Measurements from ENCODE around the gene PPFIBP2.
A peak's percentile ranks its signal among the peaks of the same experiment; 100 is the strongest.

PPFIBP2 gene

DNA sequence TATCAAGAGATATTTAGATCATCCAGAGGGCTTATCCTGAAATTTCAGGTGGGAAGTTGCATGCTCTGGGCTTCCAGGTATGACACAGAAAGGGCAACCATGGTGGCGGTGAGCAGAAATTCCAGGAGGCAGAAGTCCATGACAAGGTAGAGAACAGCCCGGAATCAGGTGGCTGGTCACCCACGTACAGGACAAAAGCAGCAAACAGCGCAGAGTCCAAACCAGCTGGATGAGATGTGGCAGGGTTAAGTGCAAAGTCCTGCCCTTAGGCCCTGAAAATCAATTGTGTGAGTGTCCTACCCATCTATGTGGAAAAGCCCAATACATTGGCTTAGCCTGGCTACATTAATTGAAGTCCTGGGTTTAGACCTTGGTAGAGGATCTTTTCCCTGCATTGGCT lies 11.6 kb downstream of the PPFIBP2 start:
- no peak for DNase-seq (ENCODE audit: low spot score)

DNA sequence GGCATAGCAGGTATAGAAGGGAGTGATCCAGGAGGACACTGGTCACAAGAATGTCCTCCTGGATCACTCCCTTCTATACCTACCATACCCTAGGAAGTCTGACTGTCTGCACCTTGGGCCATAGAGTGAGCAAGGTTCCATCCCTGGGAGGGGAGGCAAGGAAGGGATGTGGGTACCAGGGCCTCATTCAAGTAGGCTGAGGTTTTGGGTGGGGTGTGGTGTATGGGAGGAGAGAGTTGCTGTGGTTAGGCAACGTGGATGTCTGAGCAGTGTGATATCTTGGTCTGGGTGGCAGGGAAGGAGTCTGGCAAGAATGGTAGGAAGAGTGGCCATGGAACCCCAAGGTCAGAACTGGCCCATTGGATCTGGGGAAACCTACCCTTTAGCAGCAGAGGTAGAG lies 13.2 kb downstream of the PPFIBP2 start:
- no peak for DNase-seq (ENCODE audit: low spot score)

DNA sequence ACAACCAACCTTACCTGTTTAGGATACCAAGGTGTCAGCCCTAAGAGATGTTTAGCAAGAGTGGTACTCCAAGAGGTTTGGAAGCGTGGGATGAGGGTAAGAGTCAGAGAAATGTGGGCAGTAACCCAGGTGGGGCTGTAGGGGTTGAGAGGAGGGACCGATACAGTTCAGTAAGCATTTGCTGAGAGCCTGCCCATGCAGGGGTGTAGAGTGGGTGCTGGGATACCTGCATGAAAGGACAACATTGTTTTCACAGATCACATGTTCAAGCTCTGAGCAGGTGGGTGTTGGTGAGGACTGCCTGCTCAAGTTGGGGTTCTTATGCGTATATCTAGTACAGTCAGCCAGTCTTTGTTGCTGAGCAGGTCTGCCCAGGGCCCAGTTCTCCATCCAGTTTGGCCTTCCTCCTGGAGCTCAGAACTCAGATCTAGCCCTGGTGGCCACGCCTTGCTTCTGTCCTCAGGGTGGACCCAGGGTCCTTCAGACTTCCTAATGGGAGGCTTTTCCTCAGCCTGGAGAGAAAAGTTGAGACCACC lies 14.8 kb downstream of the PPFIBP2 start:
- no peak for DNase-seq (ENCODE audit: low spot score)

DNA sequence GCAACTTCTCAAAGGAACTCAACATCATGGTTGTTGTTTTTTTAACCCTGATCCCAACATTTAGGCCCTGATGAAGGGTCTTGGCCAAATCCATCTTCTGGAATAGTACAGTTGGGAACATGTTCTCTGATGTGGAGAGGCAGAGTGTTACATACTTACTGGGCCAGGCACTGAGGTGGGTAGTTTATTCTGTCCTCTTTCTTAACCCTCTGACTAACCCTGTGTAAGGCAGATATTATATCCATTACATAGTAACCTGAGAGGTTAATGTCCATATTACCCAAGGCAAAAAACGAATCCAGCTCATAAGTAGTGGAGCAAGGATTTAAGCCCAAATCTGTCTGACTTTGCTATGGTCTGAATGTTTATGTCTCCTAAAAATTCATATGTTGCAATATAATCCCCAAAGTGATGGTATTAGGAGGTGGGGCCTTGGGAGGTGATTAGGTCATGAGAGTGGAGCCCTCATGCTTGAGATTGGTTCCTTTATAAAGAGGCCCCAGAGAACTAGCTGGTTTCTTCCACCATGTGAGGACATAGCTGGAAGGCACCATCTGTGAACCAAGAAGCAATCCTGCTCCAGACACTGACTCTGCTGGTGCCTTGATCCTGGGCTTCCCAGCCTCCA lies 16.3 kb downstream of the PPFIBP2 start:
- DNase-seq (ENCODE audit: low spot score) = no peak

DNA sequence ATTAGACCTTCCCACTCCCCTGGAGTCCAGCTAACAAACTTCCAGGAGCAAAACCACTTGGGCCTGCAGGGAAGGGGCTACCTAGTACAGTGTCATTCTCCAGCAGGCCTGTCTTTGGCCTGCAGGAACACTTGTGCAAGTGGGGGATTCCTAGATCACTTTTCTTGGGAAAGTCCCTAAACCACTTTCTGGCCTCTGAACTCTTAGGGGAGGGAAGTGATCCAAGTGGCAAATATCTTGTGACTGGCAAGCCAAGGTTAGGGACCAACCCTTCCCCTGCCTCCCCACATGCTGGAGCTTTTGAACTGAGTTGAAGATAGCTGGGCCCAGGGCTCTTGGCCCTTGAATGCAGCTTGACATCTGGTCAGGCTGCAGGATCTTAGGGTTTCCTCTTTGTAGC lies 17.2 kb downstream of the PPFIBP2 start:
- DNase-seq (ENCODE audit: low spot score) = no peak

DNA sequence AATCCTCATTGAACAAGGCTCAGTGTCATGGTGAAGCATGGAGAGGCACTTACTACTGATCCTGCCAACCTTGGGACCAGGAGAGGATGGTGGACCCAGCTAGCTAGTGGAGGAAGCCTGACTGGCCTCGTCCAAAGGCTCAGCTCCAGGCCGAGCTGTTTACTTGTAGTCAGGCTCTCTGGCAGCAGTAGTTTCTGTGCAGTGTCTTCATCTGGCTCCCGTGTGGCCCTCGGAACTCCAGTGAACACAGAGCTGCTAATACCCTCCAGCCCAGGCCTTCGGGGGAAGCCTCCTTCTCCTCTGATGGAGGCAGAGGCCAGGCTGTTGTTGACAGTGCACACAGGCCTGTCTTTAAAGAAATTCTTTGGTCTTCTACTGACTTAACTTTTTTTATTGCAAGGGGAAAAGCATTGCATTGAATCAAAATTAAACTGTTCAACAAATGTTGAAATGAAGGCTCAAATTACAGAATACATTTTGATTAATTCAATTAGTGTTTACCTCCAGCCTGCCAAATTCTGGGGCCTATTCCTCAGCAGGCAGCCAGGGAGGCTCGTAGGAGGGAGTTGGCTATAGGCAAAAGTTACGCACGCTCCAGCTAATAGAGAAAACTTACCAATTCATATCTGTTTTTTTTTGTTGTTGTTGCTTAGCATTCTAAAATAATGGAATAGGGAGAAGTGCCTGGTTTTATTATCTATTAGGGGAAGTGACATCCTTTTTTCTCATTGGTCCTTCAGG lies 18.8 kb downstream of the PPFIBP2 start:
- no peak for DNase-seq (ENCODE audit: low spot score)

DNA sequence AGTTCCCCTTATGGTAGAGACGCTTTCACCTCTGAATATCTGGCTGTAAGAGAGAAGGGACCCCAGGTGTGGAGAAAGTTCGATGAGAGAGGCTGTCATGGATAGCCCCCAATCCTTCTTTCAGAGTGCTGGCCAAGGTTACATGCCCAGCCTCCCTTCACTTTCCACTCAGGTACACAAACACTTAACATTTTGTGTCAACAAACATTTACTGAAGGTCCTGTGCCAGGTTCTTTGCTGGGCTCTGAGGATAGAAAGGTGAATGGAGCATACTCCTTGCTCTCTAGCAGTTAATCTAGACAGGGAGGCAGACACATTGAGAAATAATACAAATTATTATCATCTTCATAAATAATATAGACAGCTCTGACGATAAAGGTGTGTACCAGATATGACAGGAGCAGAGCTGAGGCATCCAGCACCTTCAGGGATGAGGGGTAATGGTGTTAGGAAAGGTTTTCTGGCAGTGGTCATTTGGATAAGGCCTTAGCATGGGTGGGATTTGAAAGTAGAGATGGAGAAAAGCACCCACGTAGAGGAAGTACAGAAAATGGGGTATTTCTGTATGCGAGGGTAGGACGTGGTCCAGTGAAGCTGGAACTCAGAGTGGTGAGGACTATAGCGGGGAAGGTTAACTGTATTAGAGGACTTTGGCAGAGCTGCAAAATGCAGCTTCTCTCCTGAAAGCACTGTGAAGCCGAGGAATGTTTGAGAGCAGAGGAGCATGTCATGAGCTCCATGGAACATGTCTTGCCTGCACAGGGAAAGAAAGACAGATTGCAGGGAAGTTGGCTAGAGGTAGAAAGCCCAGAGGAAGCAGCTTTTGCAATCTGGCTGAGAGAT lies 19.6 kb downstream of the PPFIBP2 start:
- no peak for DNase-seq (ENCODE audit: low spot score)

DNA sequence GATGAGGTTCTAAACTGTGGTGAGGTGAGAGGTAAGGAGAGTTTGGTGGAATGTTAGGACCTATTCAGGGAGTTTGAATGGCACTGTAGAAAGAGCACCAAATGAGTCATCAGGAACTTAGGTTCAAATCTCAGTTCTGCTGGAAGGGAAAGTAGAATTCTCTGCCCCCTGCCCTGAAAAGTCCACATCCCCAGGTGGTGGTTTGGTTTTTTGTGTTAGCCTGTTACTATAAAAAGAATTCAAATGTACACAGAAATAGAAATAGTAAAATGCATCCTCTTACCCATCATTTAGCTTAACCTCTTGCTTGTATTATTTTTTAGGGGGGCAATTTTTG lies 20.2 kb downstream of the PPFIBP2 start:
- no peak for DNase-seq (ENCODE audit: low spot score)

DNA sequence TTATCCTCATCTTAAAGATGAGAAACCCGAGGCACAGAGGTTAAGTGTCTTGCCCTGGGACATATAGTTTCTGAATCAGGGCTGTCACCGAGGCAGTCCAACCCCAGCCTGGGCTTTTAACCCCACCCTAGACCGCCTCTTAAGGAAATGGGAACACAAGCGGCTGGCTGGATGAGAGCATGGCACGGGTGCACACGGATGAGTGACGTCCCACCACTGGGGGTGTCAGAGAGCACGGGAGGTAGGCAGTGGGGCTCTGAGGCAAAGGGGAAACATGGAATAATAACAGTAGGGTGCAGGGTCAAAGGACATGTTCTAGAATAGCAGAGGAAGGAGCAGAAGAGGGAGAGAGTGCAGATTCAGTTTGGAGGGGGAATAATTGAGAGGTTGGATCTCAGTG lies 22.3 kb downstream of the PPFIBP2 start:
- no peak for DNase-seq (ENCODE audit: low spot score)

DNA sequence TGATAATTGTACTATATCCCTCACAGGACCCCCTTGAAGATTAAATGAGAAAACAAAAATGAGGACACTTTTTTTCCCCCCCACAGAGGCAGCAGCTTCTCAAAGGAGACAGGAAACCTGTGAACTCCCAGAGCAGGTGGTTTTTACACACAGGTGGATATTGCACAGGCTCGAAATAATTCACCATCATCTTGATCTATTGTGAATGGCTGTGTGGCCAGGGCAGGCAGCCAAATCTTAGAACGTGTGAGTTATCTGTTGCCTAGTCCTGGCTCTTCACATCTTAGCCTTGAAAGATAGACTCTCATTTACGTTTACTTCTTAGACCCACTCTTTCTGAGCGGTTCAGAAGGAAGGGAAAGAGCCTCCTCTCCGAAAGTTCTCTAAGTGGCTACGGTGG lies 23.5 kb downstream of the PPFIBP2 start:
- no peak for DNase-seq (ENCODE audit: low spot score)

DNA sequence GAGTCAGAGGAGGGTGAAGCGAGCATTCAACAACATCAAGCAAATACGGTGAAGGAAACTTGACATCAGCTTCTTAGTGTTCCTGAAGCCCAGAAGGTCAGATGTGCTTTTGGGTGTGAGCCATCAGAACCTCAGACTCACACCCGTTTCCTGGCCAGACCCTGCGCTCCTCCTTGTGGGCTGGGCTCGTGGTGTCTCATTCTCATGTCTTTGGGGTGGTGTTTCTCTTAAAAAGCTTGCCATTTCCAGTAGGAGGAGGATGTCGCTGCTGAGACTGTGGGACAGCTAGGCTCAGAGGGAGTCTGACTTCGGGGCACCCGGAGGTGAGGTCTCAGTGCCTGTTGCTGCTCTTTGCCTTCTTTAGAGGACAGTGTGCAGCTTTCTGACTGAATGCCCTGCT lies 24.2 kb downstream of the PPFIBP2 start:
- no peak for DNase-seq (ENCODE audit: low spot score)

DNA sequence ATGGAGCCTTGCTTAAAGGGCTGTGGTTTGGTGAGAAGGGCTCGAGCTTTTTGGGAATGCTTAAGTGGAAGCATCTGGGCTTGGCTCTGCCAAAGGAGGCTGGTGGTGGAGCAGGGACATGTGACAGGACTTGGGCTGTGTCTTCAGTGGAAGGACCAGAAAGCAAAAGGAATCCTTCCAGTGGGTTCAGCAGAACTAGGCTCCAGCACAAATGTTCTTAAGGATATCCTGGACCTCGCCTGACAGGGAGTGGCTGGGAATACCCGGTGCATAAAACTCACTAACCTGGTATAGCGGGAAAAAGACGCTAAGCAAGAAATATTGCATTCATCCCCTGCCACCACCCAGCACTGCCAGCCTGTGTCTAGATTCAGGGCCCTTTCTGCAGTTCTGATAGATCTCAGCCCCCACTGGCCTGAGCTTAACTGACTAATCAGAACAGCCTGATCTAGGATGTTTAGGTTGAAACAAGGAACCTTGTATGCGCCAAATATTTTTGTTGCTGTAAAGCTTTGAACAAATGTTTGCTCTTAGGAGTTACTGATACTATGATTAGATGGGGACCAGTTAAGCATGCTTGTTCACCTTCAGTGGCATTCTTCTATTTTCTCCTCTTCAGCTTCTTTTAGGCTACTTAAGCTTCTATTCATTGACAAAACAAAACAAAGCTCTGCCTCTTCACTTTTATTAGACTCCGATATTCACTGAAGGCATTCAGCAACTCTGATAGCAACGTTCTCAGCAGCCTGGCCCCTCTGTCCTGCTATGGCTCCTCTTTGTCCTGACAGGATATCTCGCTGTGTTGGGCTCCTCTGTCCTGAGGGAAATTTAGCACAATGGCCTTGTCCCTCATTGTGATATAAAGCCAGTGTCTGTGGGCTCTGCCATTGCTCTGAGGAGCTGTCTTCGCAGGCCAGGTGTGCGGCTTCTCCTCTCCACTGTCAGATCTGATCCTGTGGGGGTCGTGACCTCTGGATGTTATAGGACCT lies 25.0 kb downstream of the PPFIBP2 start:
- no peak for DNase-seq (ENCODE audit: low spot score)

DNA sequence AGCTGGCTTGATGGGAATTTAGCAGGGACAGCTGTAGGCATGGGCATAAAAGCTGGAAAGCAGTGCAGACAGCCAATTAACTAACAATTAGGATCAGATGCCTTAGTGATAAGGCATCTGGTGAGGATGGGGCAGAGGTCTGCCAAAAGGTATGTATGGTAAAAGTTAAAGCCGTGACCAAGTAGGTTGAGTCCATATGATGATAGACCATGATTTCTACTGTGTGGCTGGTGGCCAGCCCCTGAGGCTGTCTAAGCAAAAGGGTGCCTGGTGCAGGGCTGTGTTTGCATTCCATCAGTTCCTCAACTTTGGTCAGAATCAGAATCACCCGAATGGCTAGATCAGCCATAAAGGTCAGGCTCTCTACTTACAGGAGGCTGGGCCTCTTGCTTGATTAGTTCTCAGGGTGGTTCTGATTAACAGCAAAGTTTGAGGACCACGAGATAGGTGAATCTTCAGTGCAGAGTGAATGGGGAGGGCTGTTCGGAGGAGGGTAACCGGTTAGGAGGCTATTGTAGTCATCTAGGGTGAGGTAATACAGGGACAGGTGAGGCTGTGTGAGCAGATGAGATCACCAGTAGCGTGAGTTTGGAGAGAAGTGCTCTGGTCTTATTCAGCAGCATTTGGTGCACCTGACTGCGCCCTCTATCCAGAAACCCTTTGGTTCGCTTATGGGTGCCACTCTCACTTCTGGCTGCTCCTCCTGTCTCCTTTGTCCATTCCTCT lies 27.2 kb downstream of the PPFIBP2 start:
- no peak for DNase-seq (ENCODE audit: low spot score)

DNA sequence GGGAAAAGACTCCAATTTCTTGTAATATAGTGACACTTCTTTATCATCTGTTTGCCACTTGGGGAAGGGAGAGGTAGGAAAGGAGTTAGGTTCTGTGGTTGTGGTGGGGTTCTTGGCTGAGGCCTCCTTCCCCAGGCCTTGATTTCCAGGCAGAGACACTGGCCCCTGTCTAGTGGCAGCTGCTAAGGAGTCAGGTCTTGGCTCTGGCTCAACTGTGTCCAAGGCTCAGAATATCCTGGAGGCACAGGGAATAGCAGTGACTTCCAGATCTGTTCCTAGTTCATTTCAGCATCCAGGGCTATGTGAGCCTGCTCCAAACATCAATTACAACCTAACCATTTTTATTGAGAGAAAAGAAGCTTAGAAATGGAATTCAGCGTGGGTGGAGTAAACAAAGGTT lies 29.5 kb downstream of the PPFIBP2 start:
- DNase-seq (ENCODE audit: low spot score) = no peak

DNA sequence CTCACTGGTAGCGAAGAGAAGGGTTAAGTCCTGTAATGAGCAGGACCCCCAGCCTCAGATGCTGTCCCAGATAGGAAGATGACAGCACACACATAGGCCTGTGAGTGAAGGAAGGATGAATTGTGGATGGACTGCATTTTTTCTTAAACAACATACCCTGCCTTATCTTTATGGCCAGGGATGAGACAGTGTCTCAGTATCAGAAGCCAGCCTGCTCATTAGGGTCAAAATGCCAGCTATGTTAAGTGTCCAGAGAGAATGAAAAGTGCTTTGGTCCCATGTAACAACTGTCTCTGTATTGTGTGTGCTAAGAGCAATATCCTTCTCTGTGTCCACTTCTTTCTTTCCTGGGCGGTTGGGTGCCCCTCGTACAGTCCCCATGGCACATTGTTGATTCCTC lies 30.2 kb downstream of the PPFIBP2 start:
- DNase-seq (ENCODE audit: low spot score) = no peak

DNA sequence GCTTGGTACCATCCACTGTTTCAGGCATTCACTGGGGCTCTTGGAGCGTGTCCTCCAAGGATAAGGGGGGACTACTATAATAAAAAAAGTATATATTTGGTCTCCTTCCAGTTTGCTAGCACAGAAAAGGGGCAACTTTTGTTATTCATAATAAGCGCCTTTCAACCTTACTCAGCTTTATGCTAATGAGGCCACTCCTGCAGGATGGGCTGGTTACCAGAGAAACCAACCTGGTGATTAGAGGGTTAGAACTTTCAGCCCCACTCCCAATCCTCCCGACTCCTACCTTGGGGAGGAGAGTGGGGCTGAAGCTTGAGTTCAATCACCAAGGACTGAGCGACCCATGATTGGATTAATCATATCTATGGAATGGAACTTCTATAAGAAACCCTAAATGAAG lies 31.8 kb downstream of the PPFIBP2 start:
- no peak for DNase-seq (ENCODE audit: low spot score)

DNA sequence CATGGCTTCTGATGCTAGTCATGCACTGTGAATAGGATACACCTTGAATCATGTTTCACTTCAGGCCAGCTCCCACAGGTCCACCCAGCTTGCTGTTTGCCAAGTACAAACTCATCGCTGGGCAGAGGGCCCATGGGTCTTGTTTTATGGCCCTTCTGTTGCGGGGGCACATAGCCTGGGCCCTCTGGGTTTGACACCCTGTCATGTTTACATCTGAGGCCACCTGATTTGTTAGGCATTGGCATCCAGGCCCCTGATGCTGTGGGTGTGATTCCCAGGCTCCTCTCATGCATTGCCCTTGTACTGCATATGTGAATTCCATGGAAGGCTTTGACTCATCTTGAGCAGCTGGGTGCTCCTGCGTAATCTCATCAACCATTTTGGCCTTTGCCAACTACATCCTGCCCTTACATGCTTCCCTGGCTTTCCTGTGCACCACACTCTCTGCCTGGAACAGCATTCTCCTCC lies 32.6 kb downstream of the PPFIBP2 start:
- no peak for DNase-seq (ENCODE audit: low spot score)

DNA sequence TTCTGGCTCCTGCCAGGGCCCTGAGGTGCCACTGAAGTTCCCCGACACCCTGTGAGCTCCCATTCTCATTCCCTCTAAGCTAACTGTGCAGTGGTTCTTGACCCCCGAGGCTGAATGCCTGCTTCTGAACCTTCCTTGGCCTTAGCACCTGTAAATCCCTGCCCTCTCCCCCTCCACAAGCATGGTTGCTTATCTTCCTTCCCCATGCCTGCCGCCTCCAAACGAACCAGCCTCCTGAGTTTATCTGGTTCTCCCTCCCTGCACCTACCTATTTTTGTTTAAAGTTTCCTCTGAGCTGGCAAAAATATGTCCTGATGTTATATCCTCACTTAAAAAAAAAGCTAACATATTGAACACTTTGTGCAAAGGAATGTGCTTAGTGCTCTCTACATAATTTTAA lies 33.9 kb downstream of the PPFIBP2 start:
- DNase-seq (ENCODE audit: low spot score) = no peak

DNA sequence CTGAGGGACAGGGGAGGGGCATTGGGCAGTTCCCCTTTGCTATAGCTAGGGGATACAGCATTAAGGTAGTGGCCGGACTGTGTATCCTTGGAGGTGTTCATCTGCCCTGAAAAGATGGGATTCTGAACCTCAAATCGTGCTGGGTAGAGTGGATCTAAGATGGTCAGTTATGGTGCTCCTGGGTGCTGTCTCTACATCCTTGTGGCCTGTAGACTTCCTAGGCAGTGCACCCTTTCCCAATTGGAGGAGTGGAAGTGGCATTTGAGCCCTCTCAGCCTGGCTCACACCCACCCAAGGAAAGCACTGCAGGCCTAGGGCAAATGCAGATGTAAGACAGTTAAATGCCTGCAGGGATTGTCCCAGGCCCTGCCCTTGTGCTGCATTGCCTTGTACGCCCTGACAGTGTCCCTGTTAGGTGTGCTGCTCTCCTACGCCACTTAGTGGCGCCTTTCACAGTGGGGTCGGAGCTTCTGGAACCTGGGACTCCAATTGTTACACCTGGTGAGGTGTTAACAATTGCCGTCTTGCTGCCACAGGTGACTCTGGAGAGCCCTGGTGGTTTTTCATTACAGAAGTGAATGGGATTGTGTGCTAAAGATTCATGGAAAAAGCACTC lies 35.0 kb downstream of the PPFIBP2 start:
- peak; percentile 53 for DNase-seq (ENCODE audit: low spot score)

DNA sequence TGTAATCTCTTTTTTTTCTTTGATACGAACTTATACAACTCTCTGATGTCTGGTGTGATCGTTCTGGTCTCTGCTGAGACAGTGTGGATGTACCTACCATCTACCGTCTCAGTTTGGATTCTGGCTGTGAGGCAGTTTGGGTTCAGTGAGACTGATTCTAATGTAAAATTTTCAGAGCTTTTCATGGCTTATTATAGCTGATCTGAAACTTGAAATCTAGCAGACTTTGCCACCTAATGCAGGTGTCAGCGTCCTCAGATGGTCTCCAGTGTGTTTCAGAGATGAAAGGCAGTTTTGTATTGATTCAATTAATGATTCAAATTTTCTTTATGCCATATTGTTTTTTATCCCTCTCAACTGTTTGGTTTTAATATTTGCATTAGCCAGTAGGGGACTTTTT lies 35.9 kb downstream of the PPFIBP2 start:
- no peak for DNase-seq (ENCODE audit: low spot score)

DNA sequence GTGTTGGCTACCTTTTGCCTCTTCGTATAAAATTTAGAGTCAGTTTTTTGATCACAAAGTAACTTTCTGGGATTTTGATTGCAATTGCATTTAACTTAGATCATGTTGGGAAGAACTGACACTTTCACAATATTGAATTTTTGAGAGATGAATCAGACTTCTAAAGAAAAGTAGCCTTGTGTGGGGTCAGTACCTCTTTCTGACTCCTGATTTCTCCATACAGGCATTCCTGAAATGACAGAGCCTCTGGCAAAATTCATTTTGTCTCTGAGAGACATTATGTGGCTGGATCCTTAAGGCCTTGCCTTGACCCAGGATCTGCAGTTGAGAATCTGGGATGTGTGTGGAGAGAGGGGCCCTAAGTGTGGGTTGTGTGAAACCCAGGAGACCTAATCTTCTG lies 37.8 kb downstream of the PPFIBP2 start:
- no peak for DNase-seq (ENCODE audit: low spot score)
